ENCODE measurements around the gene C19orf25.

C19orf25 gene

GRCh38 chr19:1516395-1516753 is 37.4 kb upstream of the C19orf25 start:
- H3K27ac Mint-ChIP-seq = no peak overlapping the region
- DNase-seq (no peak), ATAC-seq (no peak)
- H3K9me3 Mint-ChIP-seq = no peaks in the 10 kb centered on the region
- H3K4me3 Mint-ChIP-seq = no peak overlapping the region
- peaks cover 53% of the 10 kb centered on the region for H3K27me3 Mint-ChIP-seq
- peaks cover 16% of the 10 kb centered on the region for H3K4me1 Mint-ChIP-seq

DNA sequence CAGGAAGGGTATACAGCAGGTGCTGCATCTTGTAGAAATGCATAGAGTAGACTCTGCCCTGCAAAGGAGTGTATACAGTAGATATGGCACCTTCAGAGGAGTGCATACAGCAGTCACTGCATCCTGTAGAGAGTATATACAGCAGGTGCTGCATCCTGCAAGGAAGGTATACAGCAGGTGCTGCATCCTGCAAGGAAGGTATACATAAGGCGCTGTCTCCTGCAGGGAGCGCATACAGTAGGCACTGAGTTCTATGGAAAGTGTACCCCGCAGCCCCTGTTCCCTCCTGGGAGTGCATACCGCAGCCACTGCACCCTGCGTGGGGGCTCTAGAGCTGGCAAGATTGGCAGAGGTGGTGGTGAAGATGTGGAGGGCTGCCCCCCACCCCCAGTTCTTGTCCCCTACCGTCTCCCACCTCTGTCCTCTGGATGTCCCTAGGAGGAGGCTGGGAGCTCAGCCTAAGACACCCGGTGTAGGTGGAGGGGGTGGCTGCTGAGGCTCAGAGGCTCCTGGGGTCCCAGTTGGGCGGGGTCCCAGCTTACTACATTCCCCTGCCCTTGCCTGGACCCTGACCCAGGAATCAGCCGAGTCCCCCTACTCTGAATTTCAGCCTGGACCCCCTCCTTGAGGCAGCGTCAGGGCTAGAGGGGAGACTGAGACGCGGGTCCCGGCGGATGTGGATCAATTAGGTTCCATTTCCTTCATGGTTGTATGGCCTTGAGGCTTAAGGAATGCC is 36.1 kb upstream of the C19orf25 start:
- Mint-ChIP-seq H3K27ac (no peak overlapping the region), H3K27me3 (peaks cover 60% of the 10 kb centered on the region), H3K4me1 (peaks cover 22% of the 10 kb centered on the region), H3K9me3 (no peaks in the 10 kb centered on the region), H3K4me3 (no peak overlapping the region)
- DNase-seq = no peak
- ATAC-seq = no peak

- Mint-ChIP-seq H3K4me1 (peaks cover 28% of the 10 kb centered on the region), H3K27ac (no peak overlapping the region), H3K4me3 (no peak overlapping the region), H3K9me3 (no peaks in the 10 kb centered on the region), H3K27me3 (peaks cover 68% of the 10 kb centered on the region)
- ATAC-seq (no peak), DNase-seq (no peak)
Observed at GRCh38 chr19:1514295-1514661, 35.3 kb upstream of the C19orf25 start.

- Mint-ChIP-seq H3K4me1 (peaks cover 30% of the 10 kb centered on the region), H3K4me3 (peak overlapping the region; percentile 55 to 61), H3K27ac (no peak overlapping the region), H3K27me3 (peaks cover 66% of the 10 kb centered on the region), H3K9me3 (no peaks in the 10 kb centered on the region)
- ATAC-seq = peak; percentile 63
- peak; percentile 76 to 82 for DNase-seq
Observed at GRCh38 chr19:1513499-1514294, 34.7 kb upstream of the C19orf25 start.

GRCh38 chr19:1512671-1513498 is 33.9 kb upstream of the C19orf25 start, which contains the start of gene ADAMTSL5:
Gene ADAMTSL5 (minus strand): TSS chr19:1513019. CDS start chr19:1510943, 2,076 bp downstream.
- peak within 1 kb of the TSS; percentile 79 to 84 for H3K4me3 Mint-ChIP-seq
- ATAC-seq = peak; percentile 90
- H3K27me3 Mint-ChIP-seq = peaks cover 61% of the 10 kb centered on the region

GRCh38 chr19:1511318-1512317 is 32.6 kb upstream of the C19orf25 start:
- H3K4me3 Mint-ChIP-seq = peak overlapping the region; percentile 79 to 84
- H3K27ac Mint-ChIP-seq = no peak overlapping the region
- H3K9me3 Mint-ChIP-seq = no peaks in the 10 kb centered on the region
- no peak for ATAC-seq
- H3K27me3 Mint-ChIP-seq = peaks cover 57% of the 10 kb centered on the region
- no peak for DNase-seq
- peaks cover 48% of the 10 kb centered on the region for H3K4me1 Mint-ChIP-seq

More at GRCh38 chr19:1512671-1513498, 33.9 kb upstream of the C19orf25 start, which contains the start of gene ADAMTSL5:
- Mint-ChIP-seq H3K4me1 (peaks cover 38% of the 10 kb centered on the region), H3K9me3 (no peaks in the 10 kb centered on the region), H3K27ac (no peak within 1 kb of the TSS)
- peak; percentile 78 to 81 for DNase-seq

- Mint-ChIP-seq H3K4me1 (peaks cover 48% of the 10 kb centered on the region), H3K4me3 (no peak overlapping the region), H3K9me3 (no peaks in the 10 kb centered on the region), H3K27me3 (peaks cover 49% of the 10 kb centered on the region), H3K27ac (no peak overlapping the region)
- DNase-seq = no peak
- no peak for ATAC-seq
Observed at GRCh38 chr19:1510807-1511206, 31.8 kb upstream of the C19orf25 start.

DNA sequence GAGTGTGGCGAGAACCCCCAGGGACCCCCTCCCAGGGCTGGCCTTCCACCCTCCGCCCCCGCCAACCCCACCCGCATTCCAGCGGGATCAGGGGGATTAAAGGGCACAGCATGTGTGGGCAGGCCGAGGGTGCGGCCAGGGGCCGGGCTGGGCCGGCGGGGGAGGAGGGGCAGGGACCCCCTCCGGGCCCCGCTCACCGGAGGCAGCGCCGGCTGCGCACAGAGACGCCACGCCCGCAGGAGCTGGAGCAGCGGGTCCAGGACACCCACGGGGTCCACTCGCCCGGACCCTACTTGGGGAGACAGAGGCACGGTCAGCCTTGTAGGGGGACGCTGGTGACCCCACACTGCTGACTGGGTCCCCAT is 31.4 kb upstream of the C19orf25 start:
- no peaks in the 10 kb centered on the region for H3K9me3 Mint-ChIP-seq
- H3K4me1 Mint-ChIP-seq = peaks cover 48% of the 10 kb centered on the region
- DNase-seq (no peak), ATAC-seq (no peak)
- H3K27me3 Mint-ChIP-seq = peaks cover 50% of the 10 kb centered on the region
- H3K27ac Mint-ChIP-seq = no peak overlapping the region
- no peak overlapping the region for H3K4me3 Mint-ChIP-seq

- DNase-seq (no peak), ATAC-seq (no peak)
- no peak overlapping the region for H3K27ac Mint-ChIP-seq
- no peaks in the 10 kb centered on the region for H3K9me3 Mint-ChIP-seq
- H3K4me3 Mint-ChIP-seq = no peak overlapping the region
- peaks cover 50% of the 10 kb centered on the region for H3K27me3 Mint-ChIP-seq
- peaks cover 48% of the 10 kb centered on the region for H3K4me1 Mint-ChIP-seq
Observed at GRCh38 chr19:1509602-1510441, 30.8 kb upstream of the C19orf25 start.

DNA sequence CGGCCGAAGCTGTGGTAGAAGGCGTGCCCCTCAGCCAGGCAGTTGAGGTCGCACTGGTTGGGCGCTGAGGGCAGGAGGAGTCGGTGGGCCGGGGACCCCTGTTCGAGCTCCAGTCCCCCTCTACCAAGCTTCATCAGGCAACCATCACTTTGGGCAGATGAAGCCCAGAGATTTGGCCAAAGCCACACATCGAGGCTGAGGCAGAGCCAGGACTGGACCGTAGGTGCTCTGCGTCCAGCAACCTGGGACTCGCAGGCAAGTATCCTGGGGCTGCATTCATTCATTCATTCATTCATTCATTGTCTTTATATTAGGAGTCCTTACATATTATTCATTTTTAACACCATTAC is 29.5 kb upstream of the C19orf25 start:
- Mint-ChIP-seq H3K9me3 (no peaks in the 10 kb centered on the region), H3K4me3 (peak overlapping the region; percentile 91 to 94), H3K4me1 (peaks cover 47% of the 10 kb centered on the region), H3K27ac (peak overlapping the region in 1 of 2 donors; percentile 54), H3K27me3 (peaks cover 50% of the 10 kb centered on the region)
- DNase-seq = no peak
- ATAC-seq = no peak

- DNase-seq = peak; percentile 91 to 93
- H3K27ac Mint-ChIP-seq = peak overlapping the region; percentile 64 to 93
- peaks cover 56% of the 10 kb centered on the region for H3K27me3 Mint-ChIP-seq
- no peaks in the 10 kb centered on the region for H3K9me3 Mint-ChIP-seq
- peak; percentile 90 for ATAC-seq
- peak overlapping the region; percentile 91 to 94 for H3K4me3 Mint-ChIP-seq
- peaks cover 52% of the 10 kb centered on the region for H3K4me1 Mint-ChIP-seq
Observed at GRCh38 chr19:1507763-1508506, 28.9 kb upstream of the C19orf25 start.

DNA sequence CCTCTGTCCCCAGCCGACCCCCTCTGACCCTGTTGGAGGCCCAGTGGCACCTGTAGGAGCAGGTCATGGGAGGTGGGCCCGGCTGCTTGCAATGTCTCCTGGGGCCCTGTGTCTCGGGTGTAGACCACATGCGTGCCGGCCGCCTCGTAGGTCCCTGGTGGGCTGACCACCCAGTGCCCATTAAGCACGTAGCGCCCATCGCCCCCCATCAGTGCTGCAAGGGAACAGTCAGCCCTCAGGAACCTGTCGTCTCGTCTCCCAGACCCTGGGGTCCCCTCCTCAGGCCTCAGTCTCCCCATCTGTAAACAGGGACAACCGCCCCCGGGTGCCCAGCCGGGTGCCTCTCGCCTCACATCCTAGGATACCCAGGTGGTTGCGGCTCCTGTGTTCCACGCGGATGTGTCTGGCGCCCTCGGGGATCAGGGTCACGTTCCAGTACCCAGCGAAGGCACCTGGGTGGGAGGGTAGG is 28.2 kb upstream of the C19orf25 start:
- Mint-ChIP-seq H3K27me3 (peaks cover 63% of the 10 kb centered on the region), H3K27ac (no peak overlapping the region), H3K4me3 (no peak overlapping the region), H3K4me1 (peaks cover 51% of the 10 kb centered on the region), H3K9me3 (no peaks in the 10 kb centered on the region)
- ATAC-seq = no peak
- no peak for DNase-seq
